DOHH2 (cell line): ENCODE measurements around the gene CLEC10A.

Experiments
- EZH2phosphoT487 ChIP-seq: fragments of 200-600 bp; sonication (generic); IDR thresholded peaks from 2 replicates; pipeline ENCODE4 v1.6.1; 2017; ENCODE audit warnings: borderline replicate concordance, mild to moderate bottlenecking, antibody characterized with exemption, low read length, moderate library complexity, mixed read lengths
- TF ChIP-seq, protein P1 (sequence below): fragments of 200-600 bp; sonication (generic); IDR thresholded peaks from one replicate; pipeline ENCODE4 v1.5.1; 2014; ENCODE audit warnings: antibody characterized with exemption, mild to moderate bottlenecking, low read depth, low read length; ENCODE audit not compliant: poor library complexity, severe bottlenecking

DNA sequence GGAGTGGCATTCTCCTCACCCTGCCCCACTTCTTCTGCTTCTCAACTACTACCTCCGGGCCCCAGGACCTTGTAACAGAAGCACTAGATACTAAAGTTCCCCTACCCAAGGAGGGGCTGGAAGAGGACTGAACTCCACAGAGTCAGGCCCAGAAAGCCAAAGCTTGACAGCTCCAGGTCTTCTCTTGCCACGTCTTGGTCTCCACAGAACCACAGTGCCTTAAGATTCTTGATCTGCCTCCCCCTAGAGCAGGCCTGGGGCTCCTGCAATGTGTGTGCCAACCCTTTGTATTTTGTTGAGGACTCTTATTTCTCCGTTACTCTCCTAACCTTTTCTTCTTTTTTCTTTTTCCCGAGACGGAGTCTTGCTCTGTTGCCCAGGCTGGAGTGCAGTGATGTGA lies 40.2 kb downstream of the CLEC10A start:
- no peak for TF ChIP-seq EZH2phosphoT487
- TF ChIP-seq, protein P1, sequence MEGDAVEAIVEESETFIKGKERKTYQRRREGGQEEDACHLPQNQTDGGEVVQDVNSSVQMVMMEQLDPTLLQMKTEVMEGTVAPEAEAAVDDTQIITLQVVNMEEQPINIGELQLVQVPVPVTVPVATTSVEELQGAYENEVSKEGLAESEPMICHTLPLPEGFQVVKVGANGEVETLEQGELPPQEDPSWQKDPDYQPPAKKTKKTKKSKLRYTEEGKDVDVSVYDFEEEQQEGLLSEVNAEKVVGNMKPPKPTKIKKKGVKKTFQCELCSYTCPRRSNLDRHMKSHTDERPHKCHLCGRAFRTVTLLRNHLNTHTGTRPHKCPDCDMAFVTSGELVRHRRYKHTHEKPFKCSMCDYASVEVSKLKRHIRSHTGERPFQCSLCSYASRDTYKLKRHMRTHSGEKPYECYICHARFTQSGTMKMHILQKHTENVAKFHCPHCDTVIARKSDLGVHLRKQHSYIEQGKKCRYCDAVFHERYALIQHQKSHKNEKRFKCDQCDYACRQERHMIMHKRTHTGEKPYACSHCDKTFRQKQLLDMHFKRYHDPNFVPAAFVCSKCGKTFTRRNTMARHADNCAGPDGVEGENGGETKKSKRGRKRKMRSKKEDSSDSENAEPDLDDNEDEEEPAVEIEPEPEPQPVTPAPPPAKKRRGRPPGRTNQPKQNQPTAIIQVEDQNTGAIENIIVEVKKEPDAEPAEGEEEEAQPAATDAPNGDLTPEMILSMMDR: no peak
